Parathyroid adenoma (tissue), 2 donors: ENCODE data around the gene ANKRD55.

Experiments
- H2AFZ ChIP-seq: fragments of 300-600 bp; sonication (generic); one replicate; pipeline ENCODE4 v1.7.0; 2017; ENCODE audit warnings: antibody characterized with exemption, mild to moderate bottlenecking
- H3K27ac ChIP-seq: fragments of 300-600 bp; sonication (generic); one replicate; pipeline ENCODE4 v1.7.0; 2017
- H3K27me3 ChIP-seq: fragments of 300-600 bp; sonication (generic); one replicate; pipeline ENCODE4 v1.7.0; 2017; ENCODE audit warnings: low read length; ENCODE audit not compliant: control insufficient read depth, insufficient read depth
- H3K36me3 ChIP-seq: fragments of 300-600 bp; sonication (generic); one replicate; pipeline ENCODE4 v1.7.0; 2017; ENCODE audit warnings: low read length; ENCODE audit not compliant: control insufficient read depth, insufficient read depth
- H3K4me1 ChIP-seq: fragments of 300-600 bp; sonication (generic); one replicate; pipeline ENCODE4 v1.7.0; 2017; ENCODE audit warnings: control low read depth
- H3K4me2 ChIP-seq: fragments of 300-600 bp; sonication (generic); one replicate; pipeline ENCODE4 v1.7.0; 2017; ENCODE audit warnings: low read length
- H3K4me3 ChIP-seq: fragments of 300-600 bp; sonication (generic); one replicate; pipeline ENCODE4 v1.7.0; 2017; ENCODE audit warnings: low read depth, low read length
- H3K79me2 ChIP-seq: fragments of 300-600 bp; sonication (generic); one replicate; pipeline ENCODE4 v1.7.0; 2017; ENCODE audit warnings: control low read depth
- H3K9ac ChIP-seq: fragments of 300-600 bp; sonication (generic); one replicate; pipeline ENCODE4 v1.7.0; 2017; ENCODE audit warnings: mild to moderate bottlenecking
- H3K9me3 ChIP-seq: fragments of 300-600 bp; sonication (generic); one replicate; pipeline ENCODE4 v1.7.0; 2017; ENCODE audit warnings: low read length; ENCODE audit not compliant: control insufficient read depth
- TF ChIP-seq, protein P1 (sequence below): fragments of 300-600 bp; sonication (generic); IDR thresholded peaks from one replicate; pipeline ENCODE4 v1.7.0; 2017; ENCODE audit warnings: antibody characterized with exemption, mild to moderate bottlenecking
- donor health status: primary hyperparathyroidism.

ANKRD55 gene

GRCh38 chr5:56072863-56073766 is 160.0 kb downstream of the ANKRD55 start:
- H3K9ac ChIP-seq = no peak overlapping the region
- TF ChIP-seq, protein P1, sequence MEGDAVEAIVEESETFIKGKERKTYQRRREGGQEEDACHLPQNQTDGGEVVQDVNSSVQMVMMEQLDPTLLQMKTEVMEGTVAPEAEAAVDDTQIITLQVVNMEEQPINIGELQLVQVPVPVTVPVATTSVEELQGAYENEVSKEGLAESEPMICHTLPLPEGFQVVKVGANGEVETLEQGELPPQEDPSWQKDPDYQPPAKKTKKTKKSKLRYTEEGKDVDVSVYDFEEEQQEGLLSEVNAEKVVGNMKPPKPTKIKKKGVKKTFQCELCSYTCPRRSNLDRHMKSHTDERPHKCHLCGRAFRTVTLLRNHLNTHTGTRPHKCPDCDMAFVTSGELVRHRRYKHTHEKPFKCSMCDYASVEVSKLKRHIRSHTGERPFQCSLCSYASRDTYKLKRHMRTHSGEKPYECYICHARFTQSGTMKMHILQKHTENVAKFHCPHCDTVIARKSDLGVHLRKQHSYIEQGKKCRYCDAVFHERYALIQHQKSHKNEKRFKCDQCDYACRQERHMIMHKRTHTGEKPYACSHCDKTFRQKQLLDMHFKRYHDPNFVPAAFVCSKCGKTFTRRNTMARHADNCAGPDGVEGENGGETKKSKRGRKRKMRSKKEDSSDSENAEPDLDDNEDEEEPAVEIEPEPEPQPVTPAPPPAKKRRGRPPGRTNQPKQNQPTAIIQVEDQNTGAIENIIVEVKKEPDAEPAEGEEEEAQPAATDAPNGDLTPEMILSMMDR = no peak
- no peak overlapping the region for H3K27ac ChIP-seq
- H3K9me3 ChIP-seq = no peaks in the 10 kb centered on the region
- no peak overlapping the region for H3K4me3 ChIP-seq
- no peaks in the 10 kb centered on the region for H3K79me2 ChIP-seq
- H2AFZ ChIP-seq = no peak overlapping the region
- no peaks in the 10 kb centered on the region for H3K27me3 ChIP-seq
- H3K36me3 ChIP-seq = no peaks in the 10 kb centered on the region
- no peaks in the 10 kb centered on the region for H3K4me1 ChIP-seq
- no peak overlapping the region for H3K4me2 ChIP-seq

DNA sequence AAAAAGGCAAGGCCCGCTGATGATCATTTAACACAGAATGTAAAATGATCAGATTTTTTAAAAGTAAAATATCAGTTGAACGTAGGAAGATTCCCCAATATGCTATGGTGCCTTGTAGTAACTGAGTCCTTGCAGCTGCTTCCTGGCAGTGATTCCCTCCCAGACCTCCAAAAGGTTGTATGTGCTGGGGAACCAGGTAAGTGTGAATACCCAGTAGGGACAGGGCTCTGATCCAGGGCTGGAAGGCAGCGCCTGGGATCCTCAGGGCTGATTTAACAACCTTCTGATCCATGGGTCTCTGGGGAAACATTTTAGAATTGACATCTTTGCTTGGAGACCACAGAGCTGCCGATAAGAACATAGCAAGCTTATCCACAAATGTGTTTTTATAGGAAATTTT is 161.7 kb downstream of the ANKRD55 start:
- Histone ChIP-seq H3K4me1 (no peaks in the 10 kb centered on the region), H3K9ac (no peak overlapping the region), H3K4me2 (no peak overlapping the region), H2AFZ (no peak overlapping the region), H3K27ac (peak overlapping the region; percentile 6), H3K27me3 (no peaks in the 10 kb centered on the region), H3K4me3 (no peak overlapping the region), H3K36me3 (no peaks in the 10 kb centered on the region), H3K79me2 (no peaks in the 10 kb centered on the region), H3K9me3 (no peaks in the 10 kb centered on the region)
- TF ChIP-seq, protein P1 = no peak

DNA sequence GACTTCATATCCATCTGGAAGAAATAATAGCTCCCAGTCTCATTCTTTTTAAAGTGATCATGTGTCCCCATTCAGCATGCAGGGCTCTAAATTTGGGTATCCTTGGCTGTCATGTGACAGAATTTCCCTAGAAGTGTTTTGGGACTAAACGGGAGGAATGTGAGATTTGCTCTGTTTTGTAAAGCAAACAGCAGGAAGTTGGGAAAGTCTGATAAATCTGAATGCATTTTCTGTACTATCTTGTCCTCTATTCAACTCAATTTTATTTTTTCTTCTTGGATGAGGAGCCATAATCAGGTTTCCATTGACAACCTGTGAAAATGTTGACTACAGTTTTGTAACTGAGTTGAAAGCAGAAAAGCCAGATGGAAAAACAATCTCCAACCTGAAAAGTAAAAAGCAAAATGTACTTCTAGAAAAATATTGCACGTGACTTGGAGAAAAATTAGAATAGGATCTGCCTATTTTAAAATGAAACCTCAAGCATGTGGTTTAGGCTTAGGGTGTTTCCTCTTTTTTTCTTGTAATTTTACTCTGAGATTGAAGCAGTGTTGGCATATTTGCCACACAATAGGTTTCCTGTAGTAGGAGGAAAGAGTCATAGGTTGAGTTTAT is 162.2 kb downstream of the ANKRD55 start:
- Histone ChIP-seq H3K4me2 (no peak overlapping the region), H3K9ac (no peak overlapping the region), H3K4me3 (no peak overlapping the region), H3K27me3 (no peaks in the 10 kb centered on the region), H3K9me3 (no peaks in the 10 kb centered on the region), H3K79me2 (no peaks in the 10 kb centered on the region), H3K27ac (peak overlapping the region; percentile 6), H2AFZ (peak overlapping the region; percentile 34), H3K36me3 (no peaks in the 10 kb centered on the region), H3K4me1 (no peaks in the 10 kb centered on the region)
- TF ChIP-seq, protein P1 = no peak

GRCh38 chr5:56069652-56070226 is 163.4 kb downstream of the ANKRD55 start:
- Histone ChIP-seq H3K79me2 (no peaks in the 10 kb centered on the region), H3K27ac (no peak overlapping the region), H3K4me1 (no peaks in the 10 kb centered on the region), H3K4me2 (no peak overlapping the region), H3K27me3 (no peaks in the 10 kb centered on the region), H3K9ac (no peak overlapping the region), H2AFZ (no peak overlapping the region), H3K9me3 (no peaks in the 10 kb centered on the region), H3K36me3 (no peaks in the 10 kb centered on the region), H3K4me3 (no peak overlapping the region)
- TF ChIP-seq, protein P1 = no peak
